NCI-H1105 (cell line): ENCODE data around the gene SPOCK1.

Source experiments
- DNase-seq: peaks from one replicate; lab custom pipeline; 2025; lab: John Stamatoyannopoulos, UW

The SPOCK1 gene

GRCh38 chr5:137294604-137295003, 204.5 kb downstream of the SPOCK1 start:
- DNase-seq = no peak

GRCh38 chr5:137292461-137293027, 206.6 kb downstream of the SPOCK1 start:
- DNase-seq = peak; percentile 35

- DNase-seq = no peak
Measured at GRCh38 chr5:137291436-137291835, 207.7 kb downstream of the SPOCK1 start.

- DNase-seq = no peak
Measured at GRCh38 chr5:137291031-137291430, 208.1 kb downstream of the SPOCK1 start.

- no peak for DNase-seq
Measured at GRCh38 chr5:137290373-137290772, 208.8 kb downstream of the SPOCK1 start.

GRCh38 chr5:137289856-137290255, 209.3 kb downstream of the SPOCK1 start:
- no peak for DNase-seq

GRCh38 chr5:137287569-137287968, 211.6 kb downstream of the SPOCK1 start:
- DNase-seq = no peak

- no peak for DNase-seq
Measured at GRCh38 chr5:137286025-137286610, 213.0 kb downstream of the SPOCK1 start.

- no peak for DNase-seq
Measured at GRCh38 chr5:137283801-137284200, 215.3 kb downstream of the SPOCK1 start.

GRCh38 chr5:137282216-137282615, 216.9 kb downstream of the SPOCK1 start:
- DNase-seq = no peak

GRCh38 chr5:137281201-137281600, 217.9 kb downstream of the SPOCK1 start:
- no peak for DNase-seq

GRCh38 chr5:137280656-137281055, 218.5 kb downstream of the SPOCK1 start:
- DNase-seq = no peak

- DNase-seq = no peak
Measured at GRCh38 chr5:137279521-137280231, 219.4 kb downstream of the SPOCK1 start.

- DNase-seq = no peak
Measured at GRCh38 chr5:137278476-137278875, 220.7 kb downstream of the SPOCK1 start.

- peak; percentile 24 for DNase-seq
Measured at GRCh38 chr5:137275083-137275482, 224.0 kb downstream of the SPOCK1 start.

GRCh38 chr5:137273511-137273910, 225.6 kb downstream of the SPOCK1 start:
- DNase-seq = no peak

GRCh38 chr5:137272831-137273230, 226.3 kb downstream of the SPOCK1 start:
- DNase-seq = no peak

- no peak for DNase-seq
Measured at GRCh38 chr5:137269946-137270345, 229.2 kb downstream of the SPOCK1 start.

GRCh38 chr5:137269274-137269673, 229.9 kb downstream of the SPOCK1 start:
- DNase-seq = no peak

- DNase-seq = no peak
Measured at GRCh38 chr5:137268646-137269045, 230.5 kb downstream of the SPOCK1 start.

GRCh38 chr5:137266186-137266585, 232.9 kb downstream of the SPOCK1 start:
- no peak for DNase-seq

GRCh38 chr5:137265457-137265856, 233.7 kb downstream of the SPOCK1 start:
- DNase-seq = no peak

GRCh38 chr5:137264573-137264972, 234.6 kb downstream of the SPOCK1 start:
- DNase-seq = no peak

GRCh38 chr5:137264041-137264440, 235.1 kb downstream of the SPOCK1 start:
- no peak for DNase-seq
